GM21526 (cell line): Measurements from ENCODE around the gene VWF.
"Not testable (repeated sequence)": the region's sequence is repeated elsewhere in the genome, so short reads cannot be mapped to it uniquely, and the experiment has no call there.

Experiments used
- ATAC-seq: cut with Tn5 transposase; IDR thresholded peaks from one replicate; pipeline ENCODE4 v1.9.1; 2021; ENCODE audit warnings: moderate library complexity; ENCODE audit not compliant: unreplicated experiment, low FRiP score

The VWF gene

DNA sequence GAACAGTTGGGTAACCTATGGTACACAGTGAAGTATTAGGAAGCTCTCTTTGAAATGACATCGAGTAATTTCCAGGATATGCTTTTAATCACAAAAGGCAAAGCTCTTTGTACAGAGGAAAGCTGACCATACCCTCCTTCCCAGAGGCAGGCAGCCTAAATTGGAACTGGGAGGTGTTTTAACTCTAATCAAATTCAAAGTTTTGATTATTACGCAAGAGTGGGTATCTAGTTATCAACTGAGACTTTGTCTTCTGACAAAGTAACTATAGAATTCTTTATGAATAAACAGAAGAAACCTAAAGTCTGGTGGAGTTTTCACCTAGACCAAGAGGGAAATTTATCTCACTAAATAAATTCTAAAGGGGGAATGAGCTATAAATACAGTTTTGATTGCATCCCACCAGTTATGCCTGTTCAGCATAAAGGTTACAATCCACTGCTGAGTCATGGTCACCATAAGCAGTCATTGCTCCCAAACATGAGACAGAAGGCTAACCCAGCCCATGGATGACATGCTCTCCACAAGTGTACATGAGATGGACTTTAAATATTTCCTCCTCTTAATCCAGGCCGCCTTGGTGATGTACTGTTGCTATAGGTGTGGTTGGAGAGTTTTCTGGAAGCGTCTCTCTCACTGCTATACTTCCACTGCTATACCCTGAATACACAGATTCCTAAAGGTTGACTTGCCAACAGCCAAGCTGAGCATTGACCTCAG is 113.7 kb downstream of the VWF start:
- ATAC-seq, result not testable (repeated sequence)

- no peak for ATAC-seq
These were observed 127.2 kb downstream of the VWF start for GRCh38 chr12:5997260-5997659.

GRCh38 chr12:5996459-5996858 is 128.0 kb downstream of the VWF start:
- no peak for ATAC-seq

GRCh38 chr12:5989621-5990020 is 134.8 kb downstream of the VWF start:
- no peak for ATAC-seq

DNA sequence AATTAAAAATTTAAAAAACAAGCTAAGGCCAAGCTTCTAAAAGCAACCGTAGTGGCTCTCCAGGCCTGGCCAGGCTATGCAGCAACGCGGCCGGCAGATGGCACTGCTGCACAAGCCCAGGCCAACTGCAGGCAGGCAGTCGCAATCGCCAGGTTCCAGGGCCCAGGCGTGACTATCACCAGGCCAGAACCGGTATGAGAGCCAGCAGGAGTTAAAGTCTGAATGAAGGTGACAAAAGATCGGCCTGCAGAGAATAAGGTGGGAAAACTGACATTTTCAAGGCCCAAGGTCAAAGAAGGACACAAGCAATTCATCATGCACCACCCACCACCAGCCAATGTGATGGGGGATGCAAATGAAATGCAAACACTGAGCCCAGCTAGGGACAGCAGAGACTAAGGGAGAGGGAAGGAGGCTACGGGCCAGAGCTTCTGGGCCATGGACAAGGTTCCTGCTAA is 135.8 kb downstream of the VWF start:
- ATAC-seq, result peak; percentile 76

GRCh38 chr12:5988088-5988487 is 136.4 kb downstream of the VWF start:
- ATAC-seq, result no peak

GRCh38 chr12:5987573-5987972 is 136.9 kb downstream of the VWF start:
- ATAC-seq, result no peak

DNA sequence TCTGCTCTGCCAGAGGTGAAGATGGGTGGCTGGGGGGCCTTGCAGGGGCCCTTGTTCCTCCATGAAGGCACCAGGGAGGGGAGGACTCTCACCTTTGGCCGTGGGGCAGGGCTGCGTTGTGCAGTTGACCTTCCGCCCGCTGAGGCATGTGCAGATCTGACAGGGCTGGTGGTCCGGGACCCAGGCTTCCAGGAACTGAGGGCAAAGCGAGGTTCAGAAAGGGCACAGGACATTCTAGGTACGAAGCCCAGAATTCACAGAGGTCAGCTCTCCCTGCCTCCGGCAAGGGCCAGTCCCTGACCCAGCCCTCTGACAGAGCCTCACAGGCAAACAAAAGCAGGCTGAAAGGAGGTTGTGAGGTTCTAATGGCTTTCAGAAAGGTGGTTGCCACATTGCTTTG is 139.0 kb downstream of the VWF start:
- no peak for ATAC-seq

DNA sequence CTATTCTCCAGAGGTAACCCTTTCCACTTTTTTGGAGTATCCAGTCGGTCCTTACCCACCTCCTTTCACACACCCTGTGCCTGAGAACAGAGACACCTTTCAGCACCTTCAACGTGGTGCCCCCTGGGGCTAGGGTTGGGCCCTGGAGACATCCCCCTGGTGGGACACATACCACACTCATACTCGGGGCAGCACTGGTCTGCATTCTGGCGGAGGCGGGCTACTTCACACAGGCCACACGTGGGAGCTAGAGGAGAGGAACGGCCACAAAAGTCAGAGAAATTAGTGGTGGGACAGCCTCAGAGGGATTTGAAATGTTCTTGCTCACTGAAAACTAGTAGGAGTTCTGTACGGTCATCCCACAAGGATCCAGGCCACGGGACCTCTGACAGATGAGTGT is 139.6 kb downstream of the VWF start:
- no peak for ATAC-seq

- ATAC-seq, result no peak
These were observed 142.4 kb downstream of the VWF start for GRCh38 chr12:5982106-5982505.

DNA sequence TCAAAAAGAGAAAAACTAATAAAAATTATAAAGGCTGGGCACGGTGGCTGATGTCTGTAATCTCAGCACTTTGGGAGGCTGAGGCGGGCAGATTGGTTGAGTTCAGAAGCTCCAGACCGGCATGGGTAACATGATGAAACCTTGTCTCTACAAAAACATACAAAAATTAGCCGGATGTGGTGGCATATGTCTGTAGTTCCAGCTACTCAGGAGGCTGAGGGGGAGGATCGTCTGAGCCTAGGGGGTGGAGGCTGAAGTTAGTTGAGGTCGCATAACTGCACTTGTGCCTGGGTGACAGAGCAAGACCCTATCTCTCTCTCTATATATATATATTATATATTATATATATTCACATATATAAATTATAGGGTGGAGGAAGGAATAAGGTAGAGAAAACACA is 146.9 kb downstream of the VWF start:
- no peak for ATAC-seq

- no peak for ATAC-seq
These were observed 147.8 kb downstream of the VWF start for GRCh38 chr12:5976711-5977110.

DNA sequence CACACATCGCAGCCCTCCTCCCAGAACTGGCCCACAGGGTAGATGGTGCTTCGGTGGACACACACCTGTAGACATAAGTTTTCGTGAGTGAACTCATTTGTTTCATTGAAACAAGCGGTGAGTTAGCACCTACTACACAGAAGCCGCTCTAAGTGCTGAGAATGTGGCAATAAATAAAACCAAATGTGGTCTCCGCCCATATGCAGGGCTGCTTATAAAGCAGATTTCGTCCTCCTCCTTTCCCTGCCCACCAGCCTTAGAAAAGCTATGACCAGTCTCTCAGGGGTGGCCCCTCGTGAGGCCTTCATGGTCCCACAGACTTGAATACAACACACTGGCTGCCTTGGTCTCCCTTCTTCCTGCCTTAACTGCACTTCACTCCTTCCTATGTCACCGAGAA is 148.3 kb downstream of the VWF start:
- no peak for ATAC-seq

DNA sequence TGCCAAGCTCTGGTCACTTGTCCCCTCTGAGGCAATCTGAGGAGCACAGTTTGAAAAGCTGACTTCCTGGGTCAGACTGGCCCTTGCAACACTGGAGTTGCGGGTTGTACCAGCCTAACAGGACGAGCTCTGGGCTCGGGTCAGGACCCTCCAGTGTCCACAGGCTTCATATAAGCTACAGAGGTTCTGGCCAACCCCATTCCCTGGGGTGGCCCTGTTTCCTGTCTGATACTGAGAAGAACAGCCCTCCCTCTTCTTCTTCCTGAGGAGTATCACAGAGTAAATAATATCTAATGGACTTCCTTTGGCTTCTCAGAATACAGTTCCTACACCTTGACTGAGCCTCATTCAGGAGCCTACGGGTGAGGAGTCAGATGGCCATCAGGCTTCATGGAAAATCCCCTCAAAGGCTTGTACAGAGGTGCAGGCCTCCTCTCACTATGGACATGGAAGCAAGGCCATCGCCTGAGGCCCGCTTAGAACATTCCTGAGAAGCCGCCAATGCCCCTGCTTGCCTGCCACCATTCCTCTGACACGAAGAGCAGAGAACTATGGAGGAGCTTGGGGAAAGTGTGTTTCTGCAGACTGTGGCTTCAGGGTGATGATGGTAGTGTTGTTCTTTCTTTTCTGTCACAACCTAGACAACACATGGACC is 150.9 kb downstream of the VWF start:
- ATAC-seq, result no peak

DNA sequence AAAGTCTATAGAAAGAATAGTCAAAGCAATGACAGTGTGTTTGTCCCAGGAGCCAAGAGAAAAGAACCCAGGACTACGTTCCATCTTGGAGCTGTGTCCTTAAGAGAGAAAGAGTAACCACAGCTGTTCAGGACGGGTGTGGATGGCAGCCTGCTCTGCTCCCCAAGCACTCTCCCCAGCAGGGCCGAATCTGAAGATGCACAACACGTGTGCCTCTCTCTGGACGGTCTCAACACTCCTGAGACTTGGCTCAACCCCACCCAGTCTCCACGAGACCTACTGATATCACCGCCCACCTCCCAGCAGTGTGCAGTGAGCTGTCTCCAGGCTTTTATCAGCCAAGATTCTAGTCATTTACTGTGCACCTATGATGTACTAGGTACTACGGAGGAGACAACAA is 152.1 kb downstream of the VWF start:
- no peak for ATAC-seq

- no peak for ATAC-seq
These were observed 153.1 kb downstream of the VWF start for GRCh38 chr12:5971194-5971850.

DNA sequence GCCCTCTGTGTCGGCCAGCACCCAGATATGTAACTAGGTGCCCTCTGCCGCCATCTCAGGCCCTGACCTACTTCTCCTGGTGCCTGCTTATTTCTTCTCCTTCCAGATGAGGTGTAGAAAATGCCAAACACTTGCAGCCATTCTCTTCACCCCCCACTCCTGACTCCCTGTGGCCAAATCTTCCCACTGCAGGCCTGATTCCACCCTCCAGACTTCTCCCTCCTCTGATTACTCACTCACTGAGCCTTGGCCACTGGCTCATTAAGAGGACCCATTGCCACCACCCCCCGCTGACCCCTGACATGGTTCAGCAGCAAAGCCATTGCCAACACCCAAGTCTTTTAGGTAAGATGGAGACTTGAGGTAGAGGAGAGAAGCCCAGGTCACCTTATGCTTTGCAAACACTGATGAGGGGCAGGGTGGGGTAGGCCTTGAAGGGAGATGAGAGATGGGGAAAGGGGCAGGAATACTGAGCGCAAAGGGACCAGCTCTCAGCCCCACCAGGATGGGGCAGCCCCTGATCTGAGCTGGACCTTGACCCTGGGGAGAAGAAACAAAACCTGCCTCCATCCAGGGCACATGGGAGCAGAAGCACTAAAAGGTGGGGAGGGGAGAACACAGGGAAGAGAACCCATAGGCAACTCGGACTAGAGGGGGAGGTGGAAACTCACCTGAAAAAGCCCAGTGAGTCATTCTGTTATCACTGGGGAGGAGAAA is 154.3 kb downstream of the VWF start:
- no peak for ATAC-seq

- no peak for ATAC-seq
These were observed 155.1 kb downstream of the VWF start for GRCh38 chr12:5969156-5969973.

DNA sequence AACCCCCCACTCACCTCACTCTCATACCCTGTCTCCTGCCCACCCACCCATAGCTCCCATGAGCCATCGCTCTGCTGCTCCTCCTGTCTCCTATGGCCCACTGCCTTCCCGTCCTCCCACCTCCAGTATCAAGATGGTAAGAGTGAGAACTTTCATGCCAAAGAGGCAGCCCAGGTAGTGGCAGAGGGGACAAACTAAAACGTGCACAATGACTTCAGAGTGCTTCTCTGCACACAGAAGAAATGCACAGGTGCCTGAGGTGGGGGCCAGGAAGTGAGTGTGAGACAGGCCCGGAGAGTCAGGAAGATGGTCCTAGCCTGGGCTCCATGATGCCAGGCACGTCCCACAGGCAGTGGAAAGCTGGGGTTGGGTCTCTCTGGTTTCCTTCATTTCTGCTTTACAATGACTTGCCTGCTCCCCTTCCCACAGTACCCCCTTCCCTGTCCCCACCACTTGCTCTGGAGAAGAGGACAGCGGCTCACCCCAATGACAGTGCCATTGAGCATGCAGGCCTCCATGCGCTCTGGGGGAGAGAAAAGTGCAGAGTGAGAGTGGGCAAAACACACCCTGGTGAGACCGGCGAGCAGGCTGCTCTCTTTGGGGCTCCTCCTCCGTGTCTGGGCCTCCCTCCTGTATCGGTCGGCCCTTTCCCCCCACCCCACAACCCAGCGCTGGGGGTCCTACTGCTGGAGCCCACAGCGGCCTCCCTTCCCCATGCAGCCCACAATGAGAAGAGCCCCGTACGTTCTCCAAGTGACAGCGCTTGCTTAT is 156.6 kb downstream of the VWF start:
- ATAC-seq, result no peak
